CD14-positive monocyte (primary cell): ENCODE results near the gene CAP2. TPM values are rescaled to one million over a fixed set of nuclear protein-coding genes. Genes with fewer than 3 reads are reported as not detected.

Source experiments
- DNase-seq, 3 donors: peaks; one replicate each; pipeline ENCODE4 v3.0.0-alpha.2; 2011 to 2022
- H2AFZ ChIP-seq: 2 replicates; pipeline ENCODE4 v1.6.0; 2012; ENCODE audit warnings: mild to moderate bottlenecking, low read depth, low read length, inconsistent platforms; ENCODE audit not compliant: insufficient read depth, poor library complexity, severe bottlenecking
- H3K27ac ChIP-seq, 2 donors: 1 replicate in 1 of 2; 2 replicates in 1 of 2; pipeline ENCODE4 v1.5.1; 2012 to 2013; ENCODE audit warnings: low read length in 2 of 2, control low read depth in 1 of 2, inconsistent platforms in 1 of 2, low read depth in 1 of 2, mild to moderate bottlenecking in 1 of 2
- H3K27me3 ChIP-seq, 2 donors: one replicate each; pipeline versions ENCODE4 v1.6.0 to v1.6.1; 2011 to 2013; ENCODE audit warnings: low read length in 2 of 2; ENCODE audit not compliant: control insufficient read depth in 2 of 2, insufficient read depth in 2 of 2
- H3K36me3 ChIP-seq, 2 donors: replicated peaks in 1 of 2; 1 replicate in 1 of 2; 2 replicates in 1 of 2; pipeline versions ENCODE4 v1.5.1 to v1.6.1; 2012 to 2013; ENCODE audit warnings: low read length in 2 of 2, control low read depth in 1 of 2, inconsistent platforms in 1 of 2, mild to moderate bottlenecking in 1 of 2; ENCODE audit not compliant: insufficient read depth in 2 of 2, control insufficient read depth in 1 of 2
- H3K4me1 ChIP-seq, 2 donors: 1 replicate in 1 of 2; 2 replicates in 1 of 2; pipeline versions ENCODE4 v1.5.1 to v1.6.1; 2012 to 2013; ENCODE audit warnings: low read length in 2 of 2, control low read depth in 1 of 2, inconsistent platforms in 1 of 2, mild to moderate bottlenecking in 1 of 2, moderate library complexity in 1 of 2; ENCODE audit not compliant: insufficient read depth in 2 of 2, control insufficient read depth in 1 of 2
- H3K4me2 ChIP-seq: replicated peaks from 2 replicates; pipeline ENCODE3; 2012; ENCODE audit warnings: low read length, moderate library complexity, mild to moderate bottlenecking; ENCODE audit not compliant: poor library complexity, severe bottlenecking; ENCODE audit errors: extremely low read depth
- H3K4me3 ChIP-seq, 3 experiments: fragments of 200-600 bp in 1 of 3; sonication (generic) in 1 of 3; replicated peaks in 1 of 3; 1 replicate in 2 of 3; 2 replicates in 1 of 3; pipeline ENCODE4 v1.5.1; 2011 to 2013; ENCODE audit warnings: low read length in 3 of 3, mild to moderate bottlenecking in 3 of 3, control low read depth in 2 of 3, low read depth in 2 of 3, inconsistent platforms in 1 of 3, moderate library complexity in 1 of 3
- H3K79me2 ChIP-seq: 2 replicates; pipeline ENCODE4 v1.6.0; 2012; ENCODE audit warnings: mild to moderate bottlenecking, control low read depth, inconsistent platforms, low read length, moderate library complexity; ENCODE audit not compliant: insufficient read depth
- H3K9ac ChIP-seq: 2 replicates; pipeline ENCODE4 v1.6.0; 2017; ENCODE audit warnings: low read length, mild to moderate bottlenecking; ENCODE audit not compliant: insufficient read depth, poor library complexity, severe bottlenecking
- H3K9me3 ChIP-seq, 2 donors: replicated peaks in 1 of 2; 1 replicate in 1 of 2; 2 replicates in 1 of 2; pipeline versions ENCODE4 v1.5.1 to v1.6.1; 2012 to 2013; ENCODE audit warnings: low read length in 2 of 2, control low read depth in 1 of 2; ENCODE audit not compliant: control insufficient read depth in 1 of 2, insufficient read depth in 1 of 2
- H4K20me1 ChIP-seq: 2 replicates; pipeline ENCODE4 v1.6.0; 2012; ENCODE audit warnings: mild to moderate bottlenecking, low read length, control low read depth, moderate library complexity; ENCODE audit not compliant: insufficient read depth
- H3K27ac Mint-ChIP-seq, 7 donors: one replicate each; pipeline ENCODE4 v1.8.0; 2020; ENCODE audit warnings: mild to moderate bottlenecking in 7 of 7, mixed read lengths in 7 of 7, moderate library complexity in 6 of 7, inconsistent platforms in 2 of 7
- H3K27me3 Mint-ChIP-seq, 3 donors: one replicate each; pipeline ENCODE4 v1.8.0; 2021 to 2022; ENCODE audit warnings: low read depth in 3 of 3, mild to moderate bottlenecking in 3 of 3, mixed read lengths in 3 of 3, moderate library complexity in 3 of 3, inconsistent platforms in 1 of 3
- H3K36me3 Mint-ChIP-seq, 2 donors: one replicate each; pipeline ENCODE4 v1.8.0; 2020; ENCODE audit warnings: mixed read lengths in 2 of 2, inconsistent platforms in 1 of 2, mild to moderate bottlenecking in 1 of 2
- H3K4me1 Mint-ChIP-seq: one replicate; pipeline ENCODE4 v1.8.0; 2020; ENCODE audit warnings: mild to moderate bottlenecking, mixed read lengths
- H3K4me3 Mint-ChIP-seq, 2 donors: one replicate each; pipeline ENCODE4 v1.8.0; 2020; ENCODE audit warnings: mild to moderate bottlenecking in 2 of 2, mixed read lengths in 2 of 2, moderate library complexity in 1 of 2
- H3K9me3 Mint-ChIP-seq, 7 donors: one replicate each; pipeline ENCODE4 v1.8.0; 2020 to 2022; ENCODE audit warnings: mixed read lengths in 7 of 7, mild to moderate bottlenecking in 6 of 7, moderate library complexity in 6 of 7, inconsistent platforms in 2 of 7
- WGBS: methylation state at CpG from one replicate; pipeline ENCODE4 v1.1.5; 2013; ENCODE audit warnings: missing lambda C conversion rate; ENCODE audit not compliant: insufficient coverage; 5-methylcytosine and 5-hydroxymethylcytosine counted together
- intact Hi-C, 2 donors: fragments of 100-400 bp; cut with micrococcal nuclease; formaldehyde crosslinking; loops; one replicate each; pipeline versions ENCODE4 v1.15.0 to v1.15.1; 2023
- polyA plus RNA-seq, 3 donors: library from polyadenylated mRNA; depleted of rRNA in 1 of 3; unstranded in 2 of 3; stranded (reverse) in 1 of 3; fragments of 300-500 nt in 2 of 3; fragments of >200 nt in 1 of 3; fragmentation: Illumina TruSeq in 2 of 3; gene quantifications; 1 replicate in 2 of 3; 2 replicates in 1 of 3; pipeline ENCODE4 v1.2.3, GENCODE V29; 2012 to 2021
- TF ChIP-seq, protein P1 (sequence below): fragments of 200-600 bp; IDR thresholded peaks from one replicate; pipeline ENCODE4 v1.8.0; 2022; ENCODE audit warnings: antibody characterized with exemption, mild to moderate bottlenecking

The CAP2 gene
- polyA plus RNA-seq, 3 donors, result not detected

DNA sequence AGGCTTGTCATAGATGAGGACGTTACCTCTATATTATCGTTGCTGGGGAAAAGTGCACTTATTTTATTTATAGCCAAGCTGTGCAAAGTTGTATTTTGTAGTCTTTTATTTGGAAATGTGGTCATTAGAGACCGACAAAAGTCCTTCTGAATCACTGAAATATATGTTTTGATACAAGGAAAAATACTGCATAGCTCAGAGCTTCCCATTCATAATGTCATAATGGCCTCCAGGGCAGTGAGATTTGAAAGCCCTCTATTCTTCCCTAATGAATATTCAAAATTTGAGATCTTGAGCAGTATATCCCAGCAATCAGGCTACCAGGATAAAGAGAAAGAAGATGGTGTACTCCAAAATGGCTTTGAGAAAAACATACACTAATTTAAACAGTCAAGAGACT is 64.6 kb downstream of the CAP2 start:
- Mint-ChIP-seq H3K4me1 (no peaks in the 10 kb centered on the region), H3K9me3 (peaks cover 0 to 6% (median 1%) of the 10 kb centered on the region in 7 donors), H3K36me3 (no peaks in the 10 kb centered on the region), H3K27ac (no peak overlapping the region), H3K4me3 (peak overlapping the region in 1 of 2 donors; percentile 2), H3K27me3 (peaks cover 1 to 5% (median 2%) of the 10 kb centered on the region in 3 donors)
- Histone ChIP-seq H3K27me3 (no peaks in the 10 kb centered on the region), H3K4me3 (no peak overlapping the region), H3K79me2 (no peaks in the 10 kb centered on the region), H3K4me2 (no peak overlapping the region), H3K4me1 (no peaks in the 10 kb centered on the region), H3K36me3 (no peaks in the 10 kb centered on the region), H3K9me3 (no peaks in the 10 kb centered on the region), H4K20me1 (no peaks in the 10 kb centered on the region), H2AFZ (no peak overlapping the region), H3K9ac (no peak overlapping the region), H3K27ac (no peak overlapping the region)
- intact Hi-C loops, result no loop called here
- DNase-seq, result no peak
- WGBS, result no CpG with 5 or more reads among the region's 3 CpGs
- TF ChIP-seq, protein P1, sequence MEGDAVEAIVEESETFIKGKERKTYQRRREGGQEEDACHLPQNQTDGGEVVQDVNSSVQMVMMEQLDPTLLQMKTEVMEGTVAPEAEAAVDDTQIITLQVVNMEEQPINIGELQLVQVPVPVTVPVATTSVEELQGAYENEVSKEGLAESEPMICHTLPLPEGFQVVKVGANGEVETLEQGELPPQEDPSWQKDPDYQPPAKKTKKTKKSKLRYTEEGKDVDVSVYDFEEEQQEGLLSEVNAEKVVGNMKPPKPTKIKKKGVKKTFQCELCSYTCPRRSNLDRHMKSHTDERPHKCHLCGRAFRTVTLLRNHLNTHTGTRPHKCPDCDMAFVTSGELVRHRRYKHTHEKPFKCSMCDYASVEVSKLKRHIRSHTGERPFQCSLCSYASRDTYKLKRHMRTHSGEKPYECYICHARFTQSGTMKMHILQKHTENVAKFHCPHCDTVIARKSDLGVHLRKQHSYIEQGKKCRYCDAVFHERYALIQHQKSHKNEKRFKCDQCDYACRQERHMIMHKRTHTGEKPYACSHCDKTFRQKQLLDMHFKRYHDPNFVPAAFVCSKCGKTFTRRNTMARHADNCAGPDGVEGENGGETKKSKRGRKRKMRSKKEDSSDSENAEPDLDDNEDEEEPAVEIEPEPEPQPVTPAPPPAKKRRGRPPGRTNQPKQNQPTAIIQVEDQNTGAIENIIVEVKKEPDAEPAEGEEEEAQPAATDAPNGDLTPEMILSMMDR, result no peak

DNA sequence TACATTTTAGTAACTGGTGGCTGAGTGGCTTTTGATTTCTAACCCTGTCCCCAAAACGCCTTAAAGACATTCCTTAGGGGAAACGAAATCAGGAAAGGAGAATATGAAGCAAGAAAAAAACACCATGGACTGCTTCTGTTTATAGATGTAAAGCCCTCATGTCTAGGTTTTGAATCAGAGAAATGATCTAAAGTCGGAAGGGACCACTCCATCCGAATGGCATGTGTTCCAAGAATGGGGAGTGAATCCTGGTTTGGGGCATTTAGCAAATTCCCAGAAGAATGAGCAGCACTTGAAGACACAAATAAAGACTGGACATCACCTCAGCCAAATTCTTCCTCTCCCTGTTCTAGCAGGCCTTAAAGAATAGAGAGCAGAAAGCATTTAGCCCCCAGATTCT is 65.6 kb downstream of the CAP2 start:
- peaks cover 0 to 6% (median 0%) of the 10 kb centered on the region in 7 donors for H3K9me3 Mint-ChIP-seq
- Histone ChIP-seq H3K27me3 (no peaks in the 10 kb centered on the region), H3K9me3 (no peaks in the 10 kb centered on the region), H3K4me2 (no peak overlapping the region), H3K36me3 (no peaks in the 10 kb centered on the region), H3K4me3 (no peak overlapping the region), H2AFZ (no peak overlapping the region), H3K79me2 (no peaks in the 10 kb centered on the region), H3K9ac (no peak overlapping the region), H3K27ac (no peak overlapping the region), H4K20me1 (no peaks in the 10 kb centered on the region), H3K4me1 (no peaks in the 10 kb centered on the region)
- H3K4me1 Mint-ChIP-seq, result no peaks in the 10 kb centered on the region
- H3K27ac Mint-ChIP-seq, result no peak overlapping the region
- H3K36me3 Mint-ChIP-seq, result no peaks in the 10 kb centered on the region
- WGBS, result 100% methylated on average over 2 of the region's 4 CpGs
- TF ChIP-seq, protein P1, result no peak
- no peak overlapping the region for H3K4me3 Mint-ChIP-seq
- H3K27me3 Mint-ChIP-seq, result peaks cover 0 to 5% (median 2%) of the 10 kb centered on the region in 3 donors
- DNase-seq, result no peak
- intact Hi-C loops, result no loop called here
